GM12801 (cell line): ENCODE results near the gene GPD1.

Experiments
- CTCF ChIP-seq: IDR thresholded peaks from one replicate; pipeline ENCODE4 v1.5.1; 2011; ENCODE audit warnings: control low read depth; ENCODE audit not compliant: insufficient read length; ENCODE audit errors: extremely low read depth

GPD1 gene

GRCh38 chr12:50103351-50103750 is 457 bp upstream of the GPD1 start:
- TF ChIP-seq CTCF = no peak

- no peak for TF ChIP-seq CTCF
These were observed 884 bp downstream of the GPD1 start for GRCh38 chr12:50104417-50105366.

- no peak for TF ChIP-seq CTCF
These were observed 2.2 kb downstream of the GPD1 start for GRCh38 chr12:50105913-50106450.

- TF ChIP-seq CTCF = no peak
These were observed 3.1 kb downstream of the GPD1 start for GRCh38 chr12:50106907-50107306.

GRCh38 chr12:50107416-50108268 is 3.8 kb downstream of the GPD1 start:
- TF ChIP-seq CTCF = no peak

- TF ChIP-seq CTCF = no peak
These were observed 5.5 kb downstream of the GPD1 start for GRCh38 chr12:50109319-50109718.

- TF ChIP-seq CTCF = no peak
These were observed 6.4 kb downstream of the GPD1 start for GRCh38 chr12:50110127-50110761.
